Heart right ventricle (tissue), 16 donors: Measurements from ENCODE around the gene CMIP. TPM values are rescaled to one million over a fixed set of nuclear protein-coding genes. Genes with fewer than 3 reads are reported as not detected.
A peak's percentile ranks its signal among the peaks of the same experiment; 100 is the strongest.
"Not testable (repeated sequence)": the region's sequence is repeated elsewhere in the genome, so short reads cannot be mapped to it uniquely, and the experiment has no call there.

ENCODE experiments used
- ATAC-seq, 8 donors: fragments of 200-7000 bp; cut with Tn5 transposase; one replicate each; pipeline ENCODE4 v1.9.1; 2020; ENCODE audit warnings: mild to moderate bottlenecking in 8 of 8, moderate library complexity in 8 of 8, moderate number of reproducible peaks in 1 of 8
- DNase-seq, 2 donors: peaks; one replicate each; pipeline ENCODE4 v3.0.0-alpha.2; 2020
- H3K27ac ChIP-seq, 10 donors: fragments of 200-600 bp; sonication (generic) in 2 of 10; one replicate each; pipeline versions ENCODE4 v1.5.0 to v1.8.0; 2020 to 2022; ENCODE audit warnings: mild to moderate bottlenecking in 3 of 10
- H3K27me3 ChIP-seq, 7 donors: fragments of 200-600 bp; one replicate each; pipeline ENCODE4 v1.8.0; 2021 to 2022; ENCODE audit warnings: mild to moderate bottlenecking in 2 of 7
- H3K36me3 ChIP-seq, 9 donors: fragments of 200-600 bp; sonication (generic) in 1 of 9; one replicate each; pipeline versions ENCODE4 v1.5.0 to v1.8.0; 2020 to 2022; ENCODE audit warnings: mild to moderate bottlenecking in 2 of 9
- H3K4me1 ChIP-seq, 9 donors: fragments of 200-600 bp; sonication (generic) in 1 of 9; one replicate each; pipeline versions ENCODE4 v1.5.0 to v1.8.0; 2020 to 2022; ENCODE audit warnings: mild to moderate bottlenecking in 4 of 9
- H3K4me3 ChIP-seq, 10 donors: fragments of 200-600 bp; sonication (generic) in 2 of 10; one replicate each; pipeline versions ENCODE4 v1.5.0 to v1.8.0; 2020 to 2022; ENCODE audit warnings: mild to moderate bottlenecking in 7 of 10, moderate library complexity in 2 of 10
- H3K9me3 ChIP-seq, 11 donors: fragments of 200-600 bp in 10 of 11; sonication (generic) in 2 of 11; one replicate each; pipeline versions ENCODE4 v1.5.0 to v1.8.0; 2013 to 2022; ENCODE audit warnings: mild to moderate bottlenecking in 2 of 11, control low read depth in 1 of 11, moderate library complexity in 1 of 11
- CTCF ChIP-seq, 9 donors: fragments of 200-600 bp; sonication (generic) in 2 of 9; IDR thresholded peaks; one replicate each; pipeline versions ENCODE4 v1.5.0 to v1.8.0; 2021 to 2022; ENCODE audit warnings: antibody characterized with exemption in 9 of 9, mild to moderate bottlenecking in 5 of 9, moderate library complexity in 1 of 9
- WGBS, 2 donors: extraction: QIAGEN DNeasy Blood & Tissue Kit; methylation state at CpG; one replicate each; pipeline ENCODE4 v1.1.7; 2013; ENCODE audit warnings: inconsistent platforms in 1 of 2; 5-methylcytosine and 5-hydroxymethylcytosine counted together
- intact Hi-C, 10 donors: fragments of 100-400 bp; cut with DNase I; formaldehyde crosslinking; loops; one replicate each; pipeline versions ENCODE4 v1.11.1 to v1.14.2; 2022
- polyA plus RNA-seq, 2 donors: library from polyadenylated mRNA; stranded (reverse); fragments of 200-250 nt; gene quantifications; one replicate each; pipeline ENCODE4 v1.2.3, GENCODE V29; 2013
- total RNA-seq, 10 donors: library from RNA; stranded (reverse); fragmentation: NEBNext Ultra II Directional in 3 of 10; extraction: Animal tissue kit (Norgen Biotek cat#: 25700) in 3 of 10; gene quantifications; one replicate each; pipeline versions ENCODE4 v1.2.1 to v1.2.4, GENCODE V29; 2021 to 2023
- donor health status: Arrhythmogenic right ventricular cardiomyopathy.
- donor health status: ischemic (EF 13 %, LVEDD 7.1; RV severe dilation, severe dysfunction).
- donor health status: healthy with polysubstance abuse.
- donor health status: DM: no; HTN: yes; CAD: no.
- donor health status: DM: no; HTN: no; CAD: no.
- donor health status: ischemic (EF 25% LVEDD 6.9; RV normal size, moderate dysfunction).
- donor health status: ischemic (EF 25% LVEDD 5.7; RV mildly dilated, moderate dysfunction).
- donor health status: healthy.
- donor health status: DM: yes; HTN: yes; CAD: no.
- donor health status: Ischemic cardiomyopathy.
- donor health status: ischemic (EF 35%, LVEDD 5.7; RV mildly dilated, moderate dysfunction).
- donor health status: nonischemic (EF 11% LVEDD 7.7; RV severe dilation, severe dysfunction).
- donor health status: DM: yes; HTN: yes; CAD: no.
- donor health status: PGD.
- donor health status: ischemic (EF 29% LVEDD 5.4; RV normal size, mild dysfunction).
- donor health status: nonischemic (EF 23%, LVEDD 6.1; RV moderate dilation, normal function).

CMIP gene
- total and polyA plus RNA-seq, 12 donors = 5.4 to 32.8 (median 13.0) TPM

GRCh38 chr16:81403601-81404391 is 40.8 kb upstream of the CMIP start:
- peaks cover 0 to 14% (median 0%) of the 10 kb centered on the region in 11 donors for H3K9me3 ChIP-seq
- peak; percentile 81 to 95 (median 93) for ATAC-seq
- peaks cover 0 to 33% (median 10%) of the 10 kb centered on the region in 9 donors for H3K4me1 ChIP-seq
- TF ChIP-seq CTCF (IDR thresholded peaks at IDR 0.05) = peak; percentile 93 to 98 (median 97)
- DNase-seq = peak; percentile 86 to 88
- peaks cover 0 to 5% (median 0%) of the 10 kb centered on the region in 7 donors for H3K27me3 ChIP-seq
- H3K36me3 ChIP-seq = no peaks in the 10 kb centered on the region
- H3K27ac ChIP-seq = peak overlapping the region in 1 of 10 donors; percentile 34
- peak overlapping the region in 7 of 10 donors; percentile 13 to 44 (median 20) for H3K4me3 ChIP-seq
- 25 to 28% methylated on average over 37 of the region's 37 CpGs for WGBS, 2 donors
- intact Hi-C loops = loop anchor here (1.0 to 10.0 kb wide), 14 partner anchors 36 to 334 kb away; no protein-coding TSS in a partner anchor

- H3K27me3 ChIP-seq, H3K4me3 ChIP-seq, H3K36me3 ChIP-seq, H3K9me3 ChIP-seq, H3K27ac ChIP-seq, DNase-seq, ATAC-seq: not testable (repeated sequence)
- peaks cover 0 to 33% (median 10%) of the 10 kb centered on the region in 9 donors for H3K4me1 ChIP-seq
- intact Hi-C loops = loop anchor here in 6 of 10 donors (2.0 to 10.0 kb wide), 6 partner anchors 162 to 320 kb away; no protein-coding TSS in a partner anchor
- WGBS, 2 donors = 70 to 74% methylated on average over 2 of the region's 2 CpGs
Measured at GRCh38 chr16:81405002-81405401, 39.6 kb upstream of the CMIP start.

- ATAC-seq (no peak), DNase-seq (no peak)
- peak in 1 of 9 donors; percentile 5 for TF ChIP-seq CTCF (IDR thresholded peaks at IDR 0.05)
- 67 to 72% methylated on average over 11 of the region's 11 CpGs for WGBS, 2 donors
- Histone ChIP-seq H3K27me3 (peaks cover 0 to 8% (median 3%) of the 10 kb centered on the region in 7 donors), H3K4me1 (peaks cover 0 to 31% (median 10%) of the 10 kb centered on the region in 9 donors), H3K4me3 (no peak overlapping the region), H3K36me3 (no peaks in the 10 kb centered on the region), H3K9me3 (no peaks in the 10 kb centered on the region), H3K27ac (no peak overlapping the region)
- intact Hi-C loops = loop anchor here in 6 of 10 donors (2.0 to 10.0 kb wide), 6 partner anchors 162 to 319 kb away; no protein-coding TSS in a partner anchor
Measured at GRCh38 chr16:81405702-81406113, 38.9 kb upstream of the CMIP start.

GRCh38 chr16:81408409-81408950 is 36.1 kb upstream of the CMIP start:
- no peak overlapping the region for H3K27ac ChIP-seq
- no peaks in the 10 kb centered on the region for H3K9me3 ChIP-seq
- no peaks in the 10 kb centered on the region for H3K36me3 ChIP-seq
- peaks cover 0 to 12% (median 3%) of the 10 kb centered on the region in 7 donors for H3K27me3 ChIP-seq
- no peak overlapping the region for H3K4me3 ChIP-seq
- ATAC-seq = no peak
- 90 to 93% methylated on average over 9 of the region's 9 CpGs for WGBS, 2 donors
- intact Hi-C loops = loop anchor here in 6 of 10 donors (5.0 to 10.0 kb wide), 5 partner anchors 159 to 316 kb away; no protein-coding TSS in a partner anchor
- TF ChIP-seq CTCF (IDR thresholded peaks at IDR 0.05) = no peak
- H3K4me1 ChIP-seq = peaks cover 0 to 17% (median 5%) of the 10 kb centered on the region in 9 donors
- DNase-seq = no peak
